NOMO-1 treated with dmso at 0.1 percent for 144 hours (cell line): ENCODE data around the gene EVC.

Source experiments
- DNase-seq: peaks from one replicate; lab custom pipeline; 2025; ENCODE audit not compliant: unreplicated experiment; lab: John Stamatoyannopoulos, UW

The EVC gene

GRCh38 chr4:5730993-5731990 is 20.3 kb downstream of the EVC start:
- no peak for DNase-seq

DNA sequence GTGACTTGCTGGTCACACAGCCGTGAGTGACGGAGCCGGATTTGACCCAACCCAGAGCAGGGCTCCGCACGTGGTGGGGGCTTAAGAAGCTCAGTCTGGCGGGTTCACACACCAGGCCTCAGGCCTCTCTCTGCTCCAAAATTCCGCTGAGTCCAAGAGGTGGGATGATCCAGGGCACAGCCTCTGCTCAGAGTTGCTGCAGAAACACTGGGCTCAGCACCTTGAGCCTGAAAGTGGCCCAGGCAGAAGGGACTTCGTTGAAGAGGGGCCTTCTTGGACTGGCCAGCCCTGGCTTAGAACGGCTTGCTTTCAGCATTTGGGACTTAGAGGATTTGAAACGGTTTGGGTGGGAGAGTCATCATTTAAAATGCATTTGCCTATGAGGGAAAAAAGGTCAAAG is 21.2 kb downstream of the EVC start:
- DNase-seq = no peak

- DNase-seq = no peak
Observed at GRCh38 chr4:5734853-5735252, 23.9 kb downstream of the EVC start.

DNA sequence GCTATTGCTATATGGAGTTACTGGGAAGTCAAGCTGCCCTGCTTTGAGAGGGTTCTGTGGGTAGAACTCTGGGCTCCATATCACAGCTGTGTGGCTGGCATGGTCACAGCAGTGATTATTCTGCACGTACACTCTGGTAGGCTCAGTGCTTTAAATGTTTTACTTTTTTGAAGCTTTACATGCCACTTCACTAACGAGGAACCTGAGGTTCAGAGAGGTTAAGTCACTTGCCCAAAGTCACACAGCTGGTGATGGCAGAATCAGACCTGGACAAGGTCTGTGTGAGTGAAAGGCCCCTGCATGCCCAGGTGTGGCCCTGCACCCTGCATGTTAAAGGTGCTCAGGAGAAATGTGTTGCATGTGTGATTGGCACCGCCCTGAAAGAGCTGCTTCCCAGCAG is 24.5 kb downstream of the EVC start:
- no peak for DNase-seq

- no peak for DNase-seq
Observed at GRCh38 chr4:5738061-5738460, 27.1 kb downstream of the EVC start.

- DNase-seq = no peak
Observed at GRCh38 chr4:5742388-5742787, 31.4 kb downstream of the EVC start.

DNA sequence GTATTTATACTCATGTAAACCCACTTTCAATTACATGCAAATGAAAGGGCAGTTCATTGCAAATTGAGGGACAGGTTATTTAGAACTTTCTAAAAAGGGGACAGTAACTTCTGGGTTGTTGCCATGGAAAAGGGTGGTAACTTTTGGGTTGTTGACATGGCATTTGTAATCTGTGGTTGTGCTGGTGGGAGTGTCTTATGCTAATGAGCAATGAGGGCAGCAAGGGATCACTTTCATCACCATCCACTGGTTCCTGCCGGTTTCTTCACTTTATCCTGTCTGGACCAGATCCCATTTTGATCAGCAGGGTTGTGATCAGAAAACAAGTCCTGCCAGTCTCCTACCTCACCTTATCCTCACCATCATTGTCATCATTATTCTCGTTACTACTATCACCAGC is 32.0 kb downstream of the EVC start:
- no peak for DNase-seq

DNA sequence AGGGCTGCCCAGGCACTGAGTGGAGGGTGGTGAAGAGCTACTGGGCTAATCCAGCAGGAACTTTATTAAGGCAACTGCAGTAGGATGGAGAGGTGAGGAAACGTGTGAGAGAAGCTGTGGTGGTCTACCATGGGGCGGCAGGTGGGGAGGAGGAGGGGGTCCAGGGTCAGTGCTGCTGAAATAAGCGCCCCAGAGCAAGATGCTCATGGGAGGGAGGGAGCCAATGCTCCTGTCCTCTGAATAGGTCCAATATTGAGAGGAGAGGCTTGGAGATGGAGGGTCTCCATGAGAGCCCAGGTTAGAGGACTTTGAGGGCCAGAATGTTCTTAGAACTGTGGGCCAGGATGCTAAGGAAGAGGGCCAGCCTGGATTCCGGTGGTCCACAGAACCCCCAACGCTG is 35.2 kb downstream of the EVC start:
- no peak for DNase-seq

- DNase-seq = no peak
Observed at GRCh38 chr4:5746829-5747737, 36.1 kb downstream of the EVC start.

- DNase-seq = no peak
Observed at GRCh38 chr4:5747738-5748375, 36.9 kb downstream of the EVC start.

GRCh38 chr4:5749568-5749967 is 38.6 kb downstream of the EVC start:
- no peak for DNase-seq

GRCh38 chr4:5750052-5750945 is 39.3 kb downstream of the EVC start:
- no peak for DNase-seq

DNA sequence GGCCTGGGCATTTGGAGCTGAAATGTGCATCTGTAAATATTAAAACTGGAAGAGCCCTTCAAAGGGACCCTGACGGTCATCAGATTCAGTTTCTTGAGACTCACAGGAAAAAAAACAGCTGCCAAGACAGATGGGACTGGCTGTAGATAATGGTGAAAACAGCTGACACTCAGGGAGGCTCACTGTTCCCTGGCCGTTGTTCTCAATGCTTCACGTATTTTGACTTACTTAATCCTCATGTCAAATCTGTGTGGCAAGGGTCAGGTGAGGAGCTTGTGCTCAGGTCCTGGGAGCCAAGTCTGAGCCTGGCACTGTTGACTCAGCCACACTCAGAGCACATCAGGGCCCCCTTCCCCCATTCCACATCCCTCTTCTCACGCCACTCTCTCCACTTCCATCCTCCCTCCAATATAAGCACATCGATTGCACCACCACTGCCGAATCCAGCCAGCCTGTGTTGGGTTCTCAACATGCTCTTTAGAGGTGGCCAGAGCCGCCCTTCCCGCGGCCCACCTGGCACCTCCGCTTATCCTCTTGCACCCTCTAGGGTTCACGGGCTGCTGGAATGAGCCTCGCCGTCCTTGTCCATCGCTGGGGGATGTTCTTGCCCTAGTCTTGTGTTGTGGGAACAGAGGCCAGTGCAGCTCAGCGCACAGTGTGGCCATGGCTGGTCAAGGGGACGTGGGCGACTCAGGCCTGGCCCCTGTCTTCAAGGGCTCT is 40.1 kb downstream of the EVC start:
- DNase-seq = no peak

DNA sequence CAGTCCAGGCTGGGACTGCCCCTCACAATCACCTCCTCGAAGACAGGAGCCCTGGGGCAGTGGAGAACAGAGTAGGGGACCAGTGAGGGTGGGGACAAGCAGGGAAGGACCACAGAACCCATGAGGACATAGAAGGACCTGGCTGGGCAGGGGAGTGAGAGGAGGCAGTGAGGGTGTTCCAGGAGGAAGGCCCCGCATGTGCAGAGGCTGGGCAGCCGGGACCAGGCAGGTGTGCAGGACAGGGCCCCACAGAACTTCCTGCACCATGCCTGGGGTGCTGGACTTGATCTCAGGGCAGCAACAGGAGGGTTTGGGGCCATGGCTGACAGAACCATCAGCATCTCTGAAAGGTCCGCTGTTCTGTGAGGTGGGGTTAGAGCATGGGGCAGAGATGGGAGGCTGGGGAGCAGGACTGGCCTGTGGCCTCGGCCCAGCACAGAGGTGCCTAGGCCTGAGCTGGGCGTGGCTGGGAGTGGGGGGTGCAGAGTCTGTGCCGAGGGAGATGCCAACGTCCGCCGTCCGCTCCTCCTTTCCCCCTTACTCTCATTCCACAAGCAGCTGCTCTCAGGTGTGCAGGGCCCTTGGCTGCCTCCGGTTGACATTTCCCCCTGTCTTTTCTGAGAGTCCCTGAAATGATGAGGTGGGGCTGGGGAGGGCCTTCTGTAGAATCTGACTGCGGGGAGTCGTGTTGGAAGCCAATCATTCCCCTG is 40.8 kb downstream of the EVC start:
- no peak for DNase-seq

GRCh38 chr4:5752376-5753184 is 41.6 kb downstream of the EVC start:
- no peak for DNase-seq

- no peak for DNase-seq
Observed at GRCh38 chr4:5753366-5753765, 42.4 kb downstream of the EVC start.

DNA sequence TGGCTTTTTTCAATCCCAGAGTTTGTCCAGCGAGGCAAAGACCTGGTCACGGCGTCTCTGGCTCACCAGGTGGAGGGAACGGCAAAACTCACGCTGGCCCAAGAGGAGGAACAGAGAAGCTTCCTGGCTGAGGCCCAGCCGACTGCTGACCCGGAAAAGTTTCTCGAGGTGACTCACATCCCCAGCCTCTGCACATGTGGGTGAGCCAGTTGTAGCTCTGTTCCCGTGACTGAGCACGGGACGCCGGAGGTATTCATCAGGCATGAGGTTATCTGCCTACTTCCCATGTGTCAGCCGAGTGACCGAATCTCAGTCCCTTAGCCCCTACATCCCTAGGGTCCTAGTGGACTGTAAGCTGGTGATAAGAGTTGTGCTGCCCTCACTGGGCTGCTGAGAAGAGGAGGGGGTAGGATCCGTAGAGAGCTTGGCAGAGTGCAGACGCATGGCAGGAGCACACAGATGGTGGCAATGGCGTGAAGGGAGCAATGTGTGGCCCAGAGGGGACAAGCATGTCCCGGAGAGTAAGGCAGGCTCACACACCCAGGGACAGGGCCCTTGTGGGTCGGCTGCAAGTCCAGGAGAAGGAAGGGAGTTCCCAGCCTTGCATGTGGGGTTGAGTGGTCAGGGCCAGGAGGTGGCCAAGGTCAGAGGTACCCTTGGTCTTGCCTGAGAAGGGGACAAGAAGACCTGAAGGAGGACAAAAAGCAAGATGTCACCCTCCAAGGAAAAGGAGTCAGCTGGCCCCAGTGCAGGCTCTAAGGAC is 42.9 kb downstream of the EVC start:
- DNase-seq = no peak

DNA sequence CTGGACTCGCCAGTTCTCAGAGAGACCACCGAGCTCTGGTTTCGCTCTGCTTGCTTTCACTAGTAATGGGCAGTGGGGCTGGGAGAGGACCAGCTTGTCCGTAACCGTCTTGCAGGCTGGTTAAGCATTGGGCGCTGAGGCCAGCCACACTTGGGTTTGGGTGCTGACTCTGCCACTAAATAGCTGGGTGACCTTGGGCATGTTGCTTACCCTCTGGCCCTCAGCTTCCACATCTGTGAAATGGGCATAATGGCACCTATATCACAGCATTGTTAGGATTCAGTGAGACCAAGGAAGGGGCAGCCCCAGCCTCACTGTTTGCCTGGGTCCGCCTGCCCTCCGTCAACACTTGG is 43.5 kb downstream of the EVC start:
- no peak for DNase-seq
